Activated T-cell treated with anti-CD3 and anti-CD28 coated beads, Interleukin-2, amount 50 U/mL, for 48 hours (primary cell): ENCODE measurements around the gene KAZN.

ENCODE experiments used
- DNase-seq, 2 experiments: peaks; one replicate each; pipeline ENCODE4 v3.0.0-alpha.2; 2020

Gene KAZN

GRCh38 chr1:14615549-14616218 is 17.2 kb downstream of the KAZN start:
- DNase-seq: no peak

- no peak for DNase-seq
Measured at GRCh38 chr1:14616632-14617396, 18.3 kb downstream of the KAZN start.

- DNase-seq: no peak
Measured at GRCh38 chr1:14617791-14618190, 19.3 kb downstream of the KAZN start.

DNA sequence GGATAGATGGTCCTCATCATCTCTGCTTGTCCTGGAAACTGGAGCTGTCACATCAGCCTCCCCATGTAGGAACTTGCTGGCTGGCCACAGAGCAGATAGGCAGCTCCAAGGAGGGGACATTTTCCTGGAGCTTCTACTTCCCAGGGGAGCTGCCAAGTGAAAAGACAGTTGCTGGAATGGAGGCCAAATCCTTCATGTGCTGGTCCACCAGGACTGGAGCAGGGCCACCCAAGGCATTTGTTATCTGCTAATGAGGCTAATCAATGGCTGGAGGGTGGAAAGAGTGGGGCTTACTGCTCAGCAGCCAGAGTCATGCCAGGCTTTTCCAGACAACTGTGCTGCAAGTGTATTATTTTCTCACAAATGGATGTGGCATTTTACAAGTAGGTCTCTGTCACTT is 22.5 kb downstream of the KAZN start:
- no peak for DNase-seq

GRCh38 chr1:14623090-14623489 is 24.6 kb downstream of the KAZN start:
- no peak for DNase-seq

DNA sequence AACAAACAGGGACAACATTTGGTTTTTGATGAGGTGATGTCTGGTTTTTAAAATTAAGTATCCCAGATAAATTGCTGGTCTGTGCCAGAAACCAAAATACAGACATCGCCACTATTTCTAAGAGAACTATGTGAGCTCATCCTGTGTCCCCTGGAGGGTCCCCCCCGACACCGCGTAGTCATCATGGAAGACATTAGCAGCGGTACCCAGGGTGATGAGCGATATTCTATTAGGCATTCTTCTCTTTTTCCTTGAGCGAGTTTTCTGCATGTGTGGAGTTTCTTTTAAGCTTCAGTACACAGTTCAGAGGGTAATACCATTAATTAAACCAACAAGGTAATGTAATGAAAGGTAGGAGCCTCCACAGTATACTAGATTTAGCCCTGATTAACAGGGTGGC is 26.5 kb downstream of the KAZN start:
- DNase-seq: no peak

GRCh38 chr1:14625572-14625971 is 27.1 kb downstream of the KAZN start:
- DNase-seq: no peak

DNA sequence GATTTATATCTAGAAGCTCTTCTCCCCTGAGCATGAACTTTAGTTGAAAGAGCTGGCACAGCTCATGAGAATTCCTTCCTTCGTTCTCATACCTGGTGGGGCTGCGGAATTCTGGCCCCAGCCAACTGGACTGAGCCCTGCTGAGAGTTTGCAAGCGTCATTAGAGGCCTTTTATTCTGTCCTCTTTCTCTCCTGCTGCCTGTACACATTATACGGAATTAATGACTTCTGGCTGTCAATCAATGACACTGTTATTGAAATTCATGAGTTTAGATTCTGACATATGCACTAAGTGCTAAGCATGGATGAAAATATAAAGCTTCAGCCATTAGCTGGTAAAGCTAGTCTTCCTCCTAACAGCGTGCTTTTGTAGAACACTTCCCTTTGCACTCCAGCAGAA is 27.5 kb downstream of the KAZN start:
- no peak for DNase-seq

DNA sequence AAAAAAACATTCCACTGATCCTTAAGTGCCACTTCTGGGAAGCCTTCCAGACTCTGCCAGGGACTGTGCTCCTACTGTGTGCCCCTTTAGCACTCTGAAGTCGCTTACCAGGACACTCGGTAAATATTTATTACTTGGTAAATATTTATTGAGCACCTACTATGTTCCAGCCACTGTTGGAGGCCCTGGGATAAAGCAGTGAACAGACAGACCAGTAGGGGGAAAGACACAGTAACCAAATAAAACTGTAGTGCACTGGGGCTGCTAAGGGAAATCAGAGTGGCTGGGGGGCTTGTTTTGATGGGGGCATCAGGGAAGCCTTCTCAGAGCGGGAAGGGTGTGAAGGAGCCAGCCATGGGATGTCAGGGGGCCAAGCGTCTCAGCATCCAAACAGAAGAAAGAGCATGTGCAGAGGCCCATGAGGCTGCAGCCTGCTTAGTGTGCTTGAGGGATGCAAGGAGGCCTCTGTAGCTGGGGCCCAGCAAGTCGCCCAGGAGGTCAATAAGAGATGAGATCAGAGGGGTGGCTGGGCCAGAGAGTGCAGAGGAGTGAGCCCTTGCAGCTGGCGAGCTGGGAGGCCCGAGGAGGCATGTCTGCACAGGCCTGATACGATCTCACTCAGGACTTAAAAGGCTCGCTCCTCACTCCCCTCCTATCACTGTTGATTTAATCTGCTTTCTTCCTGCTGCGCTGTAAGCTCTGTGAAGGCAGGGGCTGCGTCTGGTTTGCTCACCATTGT is 28.6 kb downstream of the KAZN start:
- DNase-seq: no peak

DNA sequence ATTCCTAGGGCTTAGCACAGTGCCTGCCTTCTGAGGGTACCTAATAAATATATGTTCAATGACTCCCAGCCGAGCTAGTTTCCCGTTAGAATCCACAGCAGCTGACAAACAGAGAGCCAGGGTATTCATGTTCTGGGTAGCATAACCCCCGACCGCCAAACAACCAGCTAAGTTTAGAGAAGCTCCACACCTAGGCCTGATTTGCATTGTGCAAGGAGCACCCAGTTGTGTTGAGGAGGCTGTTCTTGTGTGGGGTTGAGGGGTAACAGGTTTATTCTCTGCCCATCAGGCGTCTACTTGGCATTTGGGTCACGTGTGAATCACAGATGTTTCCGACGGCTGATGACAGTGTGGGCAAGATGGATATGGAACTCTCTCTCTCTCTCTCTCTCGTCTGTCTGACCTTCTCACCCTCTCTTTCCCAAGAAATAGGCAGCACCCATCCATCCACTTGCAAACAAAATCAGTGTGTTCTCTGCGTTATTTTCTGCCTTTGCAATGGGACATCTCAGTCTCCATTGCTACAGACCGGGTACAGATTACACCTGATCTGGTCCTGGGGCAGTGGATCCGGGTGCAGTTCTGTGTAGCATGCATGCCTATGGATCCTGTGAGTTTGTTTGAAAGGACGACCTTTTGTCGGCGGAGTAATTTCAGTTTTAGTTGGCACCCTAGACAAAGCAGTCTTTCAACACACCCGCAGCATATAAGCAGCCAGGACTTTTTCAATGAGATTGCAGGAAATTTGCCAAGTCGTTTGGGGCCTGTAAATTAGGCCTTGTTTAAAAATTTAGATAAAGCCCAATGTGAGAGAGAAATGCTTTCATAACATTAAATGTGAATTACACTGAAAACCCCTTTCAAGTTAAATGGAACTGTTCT is 29.4 kb downstream of the KAZN start:
- no peak for DNase-seq

GRCh38 chr1:14629363-14630014 is 31.0 kb downstream of the KAZN start:
- no peak for DNase-seq

DNA sequence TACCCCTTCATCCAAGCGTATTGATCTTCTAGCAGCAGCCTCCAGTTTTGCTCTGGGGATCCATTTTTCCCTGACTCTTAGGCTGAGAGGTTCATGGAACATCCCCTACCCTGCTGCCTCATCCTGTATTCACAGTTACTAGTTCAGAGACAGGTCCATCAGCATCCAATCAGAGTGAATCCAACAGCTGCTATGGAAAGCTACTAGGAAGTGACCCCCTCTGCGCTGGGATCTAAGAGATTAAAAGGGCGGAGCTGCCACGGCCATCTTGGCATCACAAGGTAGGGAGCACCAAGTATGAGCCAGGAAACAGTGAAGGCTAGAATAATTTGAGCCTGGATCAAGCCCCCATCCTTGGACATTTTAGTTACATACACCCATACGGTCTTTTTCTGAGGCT is 32.5 kb downstream of the KAZN start:
- no peak for DNase-seq

GRCh38 chr1:14631421-14631820 is 32.9 kb downstream of the KAZN start:
- no peak for DNase-seq

- DNase-seq: no peak
Measured at GRCh38 chr1:14634486-14634885, 36.0 kb downstream of the KAZN start.

DNA sequence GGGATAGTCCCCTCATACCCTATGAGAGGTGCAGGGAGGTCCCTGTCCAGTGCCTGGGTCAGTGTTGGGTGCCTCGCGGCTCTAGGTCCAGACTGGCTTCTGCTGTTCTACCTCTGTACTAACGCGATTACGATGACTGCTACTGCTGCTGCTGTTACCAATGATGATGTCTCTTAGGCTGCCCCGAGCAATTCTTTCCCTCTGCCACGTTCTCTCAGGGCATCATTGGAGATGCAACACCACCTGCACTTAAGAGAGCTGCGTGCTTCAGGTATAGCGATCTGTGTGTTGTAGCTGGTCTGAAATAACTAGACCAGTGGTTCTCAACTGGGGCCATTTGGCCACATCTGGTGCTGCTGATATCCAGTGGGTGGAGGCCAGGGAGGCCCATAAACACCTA is 36.9 kb downstream of the KAZN start:
- DNase-seq: no peak

GRCh38 chr1:14636897-14637632 is 38.6 kb downstream of the KAZN start:
- DNase-seq: no peak

DNA sequence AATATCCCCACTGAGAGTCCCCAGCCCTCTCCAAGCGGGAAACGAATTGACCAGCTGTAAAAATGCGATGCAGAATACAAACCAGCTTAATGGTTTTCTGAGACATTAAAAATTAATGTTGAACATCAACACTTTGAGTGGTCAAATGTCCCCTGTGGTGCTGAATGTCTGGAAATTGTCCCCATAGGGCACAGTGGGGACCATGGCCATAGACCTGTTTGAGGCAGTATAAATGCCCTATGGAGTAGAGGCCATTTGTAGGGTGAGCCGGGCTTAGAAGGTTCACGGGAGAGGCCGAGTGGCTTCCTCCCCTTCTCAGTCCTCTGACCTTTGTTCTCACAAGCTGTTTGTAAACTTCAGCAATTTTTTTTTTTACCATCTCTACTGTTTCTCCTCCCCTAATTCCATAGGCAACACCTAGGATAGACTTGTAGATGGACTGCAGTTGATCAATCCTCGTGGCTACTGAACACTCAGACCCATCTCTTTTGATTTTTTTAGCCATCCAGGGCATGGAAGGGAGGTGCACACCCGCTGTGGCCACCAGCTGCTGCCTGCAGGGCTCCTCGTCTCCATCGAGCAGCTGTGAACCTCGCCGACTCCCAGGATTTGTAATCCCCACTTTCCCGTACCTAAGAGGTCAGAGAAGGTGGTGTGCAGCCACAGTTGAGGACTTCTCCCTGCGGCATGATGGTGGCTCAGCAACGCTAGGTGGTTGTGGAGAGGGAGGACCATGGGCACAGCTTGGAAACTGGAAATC is 41.0 kb downstream of the KAZN start:
- DNase-seq: no peak

DNA sequence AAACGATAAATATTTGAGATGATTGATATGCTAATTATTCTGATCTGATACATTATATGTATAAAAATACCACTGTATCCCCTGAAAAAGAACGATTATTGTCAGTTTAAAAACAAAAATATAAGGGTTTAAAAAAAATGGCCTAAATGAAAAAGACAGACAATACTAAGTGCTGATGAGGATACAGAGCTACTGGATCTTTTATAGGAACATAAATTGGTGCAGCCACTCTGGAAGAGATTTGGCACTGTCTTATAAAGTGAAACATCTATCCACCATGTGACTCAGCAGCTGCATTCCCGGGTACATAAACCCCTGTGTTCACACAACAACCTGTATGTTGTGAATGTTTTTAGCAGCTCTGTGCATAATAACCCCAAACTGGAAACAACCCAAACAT is 44.2 kb downstream of the KAZN start:
- no peak for DNase-seq

GRCh38 chr1:14646973-14647372 is 48.5 kb downstream of the KAZN start:
- no peak for DNase-seq

GRCh38 chr1:14647777-14648176 is 49.3 kb downstream of the KAZN start:
- no peak for DNase-seq

- DNase-seq: no peak
Measured at GRCh38 chr1:14648391-14648790, 49.9 kb downstream of the KAZN start.
